Measurements from ENCODE around the gene RBFOX2.

- TF ChIP-seq EZH2 (IDR thresholded peaks at IDR 0.05) (no peak), POLR2AphosphoS5 (IDR thresholded peaks at IDR 0.05; ENCODE audit: borderline replicate concordance, low read depth, low read length) (no peak)
These were observed 25.8 kb downstream of the RBFOX2 start for GRCh38 chr22:36002718-36003260.

Data from SK-N-MC (cell line).